Mucosa of rectum (tissue), 2 donors: Measurements from ENCODE around the gene IFNAR2.

Experiments used
- H3K27ac ChIP-seq, 2 donors: one replicate each; pipeline ENCODE4 v1.7.0; 2013; ENCODE audit warnings: inconsistent platforms in 2 of 2, low read depth in 2 of 2, low read length in 2 of 2
- H3K27me3 ChIP-seq, 2 donors: one replicate each; pipeline ENCODE4 v1.7.0; 2013; ENCODE audit warnings: low read length in 2 of 2; ENCODE audit not compliant: control insufficient read depth in 2 of 2, insufficient read depth in 2 of 2
- H3K36me3 ChIP-seq, 2 donors: one replicate each; pipeline ENCODE4 v1.7.0; 2013; ENCODE audit warnings: low read length in 2 of 2; ENCODE audit not compliant: control insufficient read depth in 2 of 2, insufficient read depth in 2 of 2
- H3K4me1 ChIP-seq, 2 donors: one replicate each; pipeline ENCODE4 v1.7.0; 2013; ENCODE audit warnings: low read length in 2 of 2, mild to moderate bottlenecking in 1 of 2; ENCODE audit not compliant: control insufficient read depth in 2 of 2, insufficient read depth in 2 of 2
- H3K4me3 ChIP-seq, 2 donors: one replicate each; pipeline ENCODE4 v1.7.0; 2013; ENCODE audit warnings: low read length in 2 of 2
- H3K9ac ChIP-seq, 2 donors: one replicate each; pipeline ENCODE4 v1.7.0; 2013; ENCODE audit warnings: low read length in 2 of 2, low read depth in 1 of 2, mild to moderate bottlenecking in 1 of 2
- H3K9me3 ChIP-seq, 2 donors: one replicate each; pipeline ENCODE4 v1.7.0; 2013; ENCODE audit warnings: low read length in 2 of 2; ENCODE audit not compliant: control insufficient read depth in 2 of 2
- donor health status: healthy.
- donor health status: Normal muscosa, but diverticular disease.

The IFNAR2 gene

DNA sequence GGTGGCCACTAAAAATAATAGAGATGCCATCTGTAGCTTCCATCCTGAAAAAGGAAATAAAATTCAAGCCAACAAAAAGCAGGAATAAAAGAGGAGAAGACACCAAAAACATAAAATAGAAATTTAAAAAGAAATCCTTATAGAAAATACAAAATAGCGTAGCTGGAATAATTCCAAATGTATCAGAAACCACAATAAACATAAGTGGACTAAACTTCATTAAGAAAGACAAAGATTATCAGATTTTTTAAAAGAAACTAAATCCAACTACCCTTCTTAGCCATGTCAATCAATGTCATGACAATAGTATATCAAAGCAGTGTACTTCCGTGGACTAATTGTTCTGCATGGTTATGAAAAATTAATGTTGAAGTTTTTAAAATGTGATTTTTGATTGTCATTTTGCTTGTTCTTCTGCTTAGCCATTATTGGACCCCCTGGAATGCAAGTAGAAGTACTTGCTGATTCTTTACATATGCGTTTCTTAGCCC lies 49.6 kb downstream of the IFNAR2 start:
- peaks cover 52 to 54% of the 10 kb centered on the region in 2 donors for H3K36me3 ChIP-seq
- H3K9me3 ChIP-seq, result no peaks in the 10 kb centered on the region
- H3K4me3 ChIP-seq, result no peak overlapping the region
- no peaks in the 10 kb centered on the region for H3K27me3 ChIP-seq
- H3K27ac ChIP-seq, result no peak overlapping the region
- H3K9ac ChIP-seq, result no peak overlapping the region
- no peaks in the 10 kb centered on the region for H3K4me1 ChIP-seq
